ENCODE results near the gene CMSS1. TPM values are rescaled to one million over a fixed set of nuclear protein-coding genes. Genes with fewer than 3 reads are reported as not detected.

The CMSS1 gene
- total RNA-seq, 2 donors from 2014 or later = 18.1 to 22.7 TPM

- peak; percentile 40 for ATAC-seq (ENCODE audit: insufficient number of reproducible peaks, low FRiP score, low read depth)
- peak; percentile 75 for TF ChIP-seq CTCF (IDR thresholded peaks at IDR 0.05)
- no peaks in the 10 kb centered on the region for H3K9me3 ChIP-seq
- no peaks in the 10 kb centered on the region for H3K27me3 ChIP-seq (replicated peaks; ENCODE audit: insufficient read depth)
- peak overlapping the region; percentile 85 to 91 for H3K27ac ChIP-seq
- DNase-seq (ENCODE audit: low spot score) = peak; percentile 75
- H3K4me1 ChIP-seq (ENCODE audit: control insufficient read depth in 1 of 2, low read depth in 2 of 2) = peaks cover 10 to 56% of the 10 kb centered on the region in 2 donors
- H3K36me3 ChIP-seq = no peaks in the 10 kb centered on the region
- H3K4me3 ChIP-seq = peak overlapping the region; percentile 19
Measured at GRCh38 chr3:100068826-100069225, 251.2 kb downstream of the CMSS1 start.

- ATAC-seq (ENCODE audit: insufficient number of reproducible peaks, low FRiP score, low read depth) (peak; percentile 67), DNase-seq (ENCODE audit: low spot score) (no peak)
- Histone ChIP-seq H3K9me3 (no peaks in the 10 kb centered on the region), H3K36me3 (no peaks in the 10 kb centered on the region), H3K27ac (peak overlapping the region; percentile 85 to 91), H3K4me3 (peak overlapping the region; percentile 19), H3K27me3 (replicated peaks; ENCODE audit: insufficient read depth) (no peaks in the 10 kb centered on the region), H3K4me1 (ENCODE audit: control insufficient read depth in 1 of 2, low read depth in 2 of 2) (peaks cover 10 to 56% of the 10 kb centered on the region in 2 donors)
- no peak for TF ChIP-seq CTCF (IDR thresholded peaks at IDR 0.05)
Measured at GRCh38 chr3:100069472-100069871, 251.8 kb downstream of the CMSS1 start.

GRCh38 chr3:100072326-100073048 is 254.8 kb downstream of the CMSS1 start:
- no peak for TF ChIP-seq CTCF (IDR thresholded peaks at IDR 0.05)
- no peak for ATAC-seq (ENCODE audit: insufficient number of reproducible peaks, low FRiP score, low read depth)
- no peaks in the 10 kb centered on the region for H3K36me3 ChIP-seq

GRCh38 chr3:100073049-100073713 is 255.5 kb downstream of the CMSS1 start:
- Histone ChIP-seq H3K36me3 (no peaks in the 10 kb centered on the region), H3K27me3 (replicated peaks; ENCODE audit: insufficient read depth) (no peaks in the 10 kb centered on the region), H3K27ac (peak overlapping the region; percentile 39 to 85), H3K4me1 (ENCODE audit: control insufficient read depth in 1 of 2, low read depth in 2 of 2) (peaks cover 17 to 78% of the 10 kb centered on the region in 2 donors), H3K9me3 (no peaks in the 10 kb centered on the region), H3K4me3 (no peak overlapping the region)
- no peak for DNase-seq (ENCODE audit: low spot score)
- TF ChIP-seq CTCF (IDR thresholded peaks at IDR 0.05) = no peak
- no peak for ATAC-seq (ENCODE audit: insufficient number of reproducible peaks, low FRiP score, low read depth)

More at GRCh38 chr3:100072326-100073048, 254.8 kb downstream of the CMSS1 start:
- H3K27me3 ChIP-seq (replicated peaks; ENCODE audit: insufficient read depth) = no peaks in the 10 kb centered on the region
- H3K4me3 ChIP-seq = no peak overlapping the region
- peak overlapping the region; percentile 85 to 91 for H3K27ac ChIP-seq
- H3K4me1 ChIP-seq (ENCODE audit: control insufficient read depth in 1 of 2, low read depth in 2 of 2) = peaks cover 17 to 76% of the 10 kb centered on the region in 2 donors
- H3K9me3 ChIP-seq = no peaks in the 10 kb centered on the region
- DNase-seq (ENCODE audit: low spot score) = no peak

GRCh38 chr3:100073714-100074307 is 256.1 kb downstream of the CMSS1 start:
- no peaks in the 10 kb centered on the region for H3K27me3 ChIP-seq (replicated peaks; ENCODE audit: insufficient read depth)
- no peaks in the 10 kb centered on the region for H3K9me3 ChIP-seq
- H3K4me1 ChIP-seq (ENCODE audit: control insufficient read depth in 1 of 2, low read depth in 2 of 2) = peaks cover 17 to 74% of the 10 kb centered on the region in 2 donors
- H3K27ac ChIP-seq = peak overlapping the region; percentile 39 to 85
- no peak for ATAC-seq (ENCODE audit: insufficient number of reproducible peaks, low FRiP score, low read depth)
- H3K4me3 ChIP-seq = no peak overlapping the region
- no peaks in the 10 kb centered on the region for H3K36me3 ChIP-seq
- no peak for DNase-seq (ENCODE audit: low spot score)
- no peak for TF ChIP-seq CTCF (IDR thresholded peaks at IDR 0.05)
